SK-N-SH (cell line): Measurements from ENCODE around the gene TSC22D1. TPM values are rescaled to one million over a fixed set of nuclear protein-coding genes. Genes with fewer than 3 reads are reported as not detected.
"Not testable (repeated sequence)": the region's sequence is repeated elsewhere in the genome, so short reads cannot be mapped to it uniquely, and the experiment has no call there.

Experiments used
- CTCF ChIA-PET: fragments of 300-600, 350-600 bp; formaldehyde crosslinking; extraction: SDS; loops from one replicate; lab custom pipeline; 2021; lab: Yijun Ruan, JAX
- POLR2A ChIA-PET: fragments of 350-600 bp; sonication (Branson Sonifier 250); formaldehyde crosslinking; extraction: SDS; loops from one replicate; lab custom pipeline; 2020; ENCODE audit warnings: antibody characterized with exemption, inconsistent platforms; lab: Yijun Ruan, JAX
- DNase-seq: peaks from one replicate; pipeline ENCODE4 v3.0.0; 2012
- H2AFZ ChIP-seq: fragments of 200-600 bp; sonication (generic); 2 replicates; pipeline ENCODE4 v1.8.1; 2016; ENCODE audit warnings: antibody characterized with exemption, mild to moderate bottlenecking, low read depth
- H3F3A ChIP-seq: fragments of 200-600 bp; sonication (generic); replicated peaks from 2 replicates; pipeline ENCODE3; 2016; ENCODE audit warnings: antibody characterized with exemption, mild to moderate bottlenecking; ENCODE audit not compliant: insufficient read depth
- H3K27ac ChIP-seq, 2 experiments: fragments of 200-500 bp in 1 of 2; fragments of 200-600 bp in 1 of 2; sonication (Bioruptor generic) in 1 of 2; sonication (generic), shearing (Covaris generic) in 1 of 2; 2 replicates each; pipeline versions ENCODE4 v1.5.1 to v1.6.1; 2014 to 2016; ENCODE audit warnings: low read depth in 2 of 2, inconsistent platforms in 1 of 2, low read length in 1 of 2, mild to moderate bottlenecking in 1 of 2, mixed read lengths in 1 of 2
- H3K27me3 ChIP-seq: fragments of 200-600 bp; sonication (generic), shearing (Covaris generic); 2 replicates; pipeline ENCODE4 v1.6.1; 2016; ENCODE audit warnings: mixed run types; ENCODE audit not compliant: insufficient read depth
- H3K36me3 ChIP-seq, 2 experiments: fragments of 200-500 bp in 1 of 2; fragments of 200-600 bp in 1 of 2; sonication (Bioruptor generic) in 1 of 2; sonication (generic) in 1 of 2; replicated peaks in 1 of 2; 2 replicates each; pipeline versions ENCODE3 to v1.5.1; 2014 to 2016; ENCODE audit warnings: low read length in 1 of 2, mild to moderate bottlenecking in 1 of 2; ENCODE audit not compliant: insufficient read depth in 2 of 2, control insufficient read depth in 1 of 2
- H3K4me1 ChIP-seq, 2 experiments: fragments of 200-500 bp in 1 of 2; fragments of 200-600 bp in 1 of 2; sonication (Bioruptor generic) in 1 of 2; sonication (generic), shearing (Covaris generic) in 1 of 2; 2 replicates each; pipeline versions ENCODE4 v1.5.1 to v1.6.1; 2014 to 2016; ENCODE audit warnings: low read depth in 1 of 2, low read length in 1 of 2, mixed run types in 1 of 2; ENCODE audit not compliant: insufficient read depth in 2 of 2, control insufficient read depth in 1 of 2
- H3K4me2 ChIP-seq: fragments of 200-600 bp; sonication (generic), shearing (Covaris generic); 2 replicates; pipeline ENCODE4 v1.6.1; 2017; ENCODE audit warnings: mixed run types
- H3K4me3 ChIP-seq, 2 experiments: fragments of 200-500 bp in 1 of 2; fragments of 200-600 bp in 1 of 2; sonication (Bioruptor generic) in 1 of 2; sonication (generic), shearing (Covaris generic) in 1 of 2; 2 replicates each; pipeline versions ENCODE4 v1.5.1 to v1.8.1; 2014 to 2016; ENCODE audit warnings: low read depth in 2 of 2, inconsistent platforms in 1 of 2, low read length in 1 of 2, mild to moderate bottlenecking in 1 of 2, mixed read lengths in 1 of 2, moderate library complexity in 1 of 2
- H3K79me2 ChIP-seq: fragments of 200-600 bp; sonication (generic); 2 replicates; pipeline ENCODE4 v1.8.1; 2017; ENCODE audit warnings: mild to moderate bottlenecking; ENCODE audit not compliant: insufficient read depth
- H3K9ac ChIP-seq: fragments of 200-600 bp; sonication (generic); 2 replicates; pipeline ENCODE4 v1.6.1; 2017; ENCODE audit warnings: mixed run types
- H3K9me2 ChIP-seq: fragments of 200-600 bp; sonication (generic); 2 replicates; pipeline ENCODE4 v1.6.1; 2017; ENCODE audit warnings: mixed run types
- H3K9me3 ChIP-seq: fragments of 200-600 bp; sonication (generic); 2 replicates; pipeline ENCODE4 v1.6.1; 2017; ENCODE audit warnings: mixed run types, mild to moderate bottlenecking, moderate library complexity
- H4K20me1 ChIP-seq: fragments of 200-600 bp; sonication (generic); 2 replicates; pipeline ENCODE4 v1.6.1; 2017; ENCODE audit warnings: mild to moderate bottlenecking, mixed run types; ENCODE audit not compliant: insufficient read depth
- FOSL2 ChIP-seq: IDR thresholded peaks from 2 replicates; pipeline ENCODE4 v1.4.0; 2012; ENCODE audit warnings: low read depth, mild to moderate bottlenecking, moderate library complexity, borderline replicate concordance
- MAX ChIP-seq: IDR thresholded peaks from 2 replicates; pipeline ENCODE4 v1.4.0; 2012; ENCODE audit warnings: low read depth
- MEF2A ChIP-seq: IDR thresholded peaks from 2 replicates; pipeline ENCODE4 v1.4.0; 2012; ENCODE audit warnings: low read depth, borderline replicate concordance
- PBX3 ChIP-seq: IDR thresholded peaks from 2 replicates; pipeline ENCODE4; 2012
- RAD21 ChIP-seq: IDR thresholded peaks from 2 replicates; pipeline ENCODE4 v1.6.1; 2012; ENCODE audit warnings: mild to moderate bottlenecking, low read length
- REST ChIP-seq: IDR thresholded peaks from 2 replicates; pipeline ENCODE4 v1.6.1; 2012; ENCODE audit warnings: mild to moderate bottlenecking, low read depth, low read length, moderate library complexity
- RXRA ChIP-seq: IDR thresholded peaks from 2 replicates; pipeline ENCODE4 v1.4.0; 2012; ENCODE audit warnings: low read depth, mild to moderate bottlenecking, borderline replicate concordance
- WGBS: methylation state at CpG from one replicate; pipeline ENCODE4 v1.1.6; 2017; ENCODE audit warnings: low lambda C conversion rate; 5-methylcytosine and 5-hydroxymethylcytosine counted together
- polyA plus RNA-seq, 3 experiments: library from polyadenylated mRNA; depleted of rRNA; stranded (reverse); fragments of >200 nt; gene quantifications; 2 replicates each; pipeline ENCODE4 v1.2.3, GENCODE V29; 2012

Gene TSC22D1
- polyA plus RNA-seq, 1 of the 3 experiments (the other 2 are of a cell fraction): 137 TPM

GRCh38 chr13:44458313-44458975 lies 117.7 kb downstream of the TSC22D1 start:
- 97% methylated on average over 12 of the region's 17 CpGs for WGBS
- ChIA-PET CTCF (interaction anchor here (2.4 to 5.7 kb wide), 2 partner anchors 13 to 553 kb away, joined by 6 to 28 read pairs; no protein-coding TSS in a partner anchor), POLR2A (no interaction called here)
- no peaks in the 10 kb centered on the region for H3K9me2 ChIP-seq
- no peak for TF ChIP-seq RAD21
- no peak for TF ChIP-seq MEF2A
- TF ChIP-seq MAX: no peak
- TF ChIP-seq REST: no peak
- TF ChIP-seq RXRA: no peak
- no peak for TF ChIP-seq PBX3
- TF ChIP-seq FOSL2: no peak
- no peaks in the 10 kb centered on the region for H3K9me3 ChIP-seq
- peaks cover 45% of the 10 kb centered on the region; the same call in 1 of the 2 replicates for H4K20me1 ChIP-seq
- H3F3A ChIP-seq: no peaks in the 10 kb centered on the region
- peaks cover 59% of the 10 kb centered on the region for H3K79me2 ChIP-seq
- no peak overlapping the region for H2AFZ ChIP-seq
- H3K27ac ChIP-seq: no peak overlapping the region
- no peak for DNase-seq
- no peak overlapping the region for H3K4me3 ChIP-seq
- no peaks in the 10 kb centered on the region for H3K27me3 ChIP-seq
- H3K4me2 ChIP-seq: peak overlapping the region; percentile 16; the same call in 1 of the 2 replicates
- peaks cover 2 to 7% of the 10 kb centered on the region in 2 experiments for H3K36me3 ChIP-seq
- H3K9ac ChIP-seq: no peak overlapping the region
- H3K4me1 ChIP-seq: peaks cover 0 to 3% of the 10 kb centered on the region in 2 experiments; a peak in 2 of 4 replicates

GRCh38 chr13:44456212-44456611 lies 119.9 kb downstream of the TSC22D1 start:
- H2AFZ ChIP-seq, H3K4me2 ChIP-seq, POLR2A ChIA-PET, H3K9me2 ChIP-seq, H3K4me3 ChIP-seq, H3K4me1 ChIP-seq, H3K27ac ChIP-seq, H3K27me3 ChIP-seq, H3K9ac ChIP-seq, H3K36me3 ChIP-seq, H3K9me3 ChIP-seq, H3F3A ChIP-seq, DNase-seq: not testable (repeated sequence)
- WGBS: 96% methylated on average over 11 of the region's 11 CpGs
- CTCF ChIA-PET: interaction anchor here (0.8 to 2.4 kb wide), 3 partner anchors 19 to 551 kb away, joined by 3 to 6 read pairs (median 4); no protein-coding TSS in a partner anchor
- Histone ChIP-seq H3K79me2 (peaks cover 56% of the 10 kb centered on the region), H4K20me1 (peaks cover 40% of the 10 kb centered on the region; the same call in 1 of the 2 replicates)
